ACC112 (cell line): Measurements from ENCODE around the gene CLEC4D.
"Not testable (repeated sequence)": the region's sequence is repeated elsewhere in the genome, so short reads cannot be mapped to it uniquely, and the experiment has no call there.

ENCODE experiments used
- H2AFZ ChIP-seq: fragments of 200-600 bp; sonication (generic); one replicate; pipeline ENCODE4 v1.6.0; 2017; ENCODE audit warnings: antibody characterized with exemption, low read length; ENCODE audit not compliant: unreplicated experiment
- H3K27ac ChIP-seq: fragments of 200-600 bp; sonication (generic); 2 replicates; pipeline ENCODE4 v1.5.1; 2014; ENCODE audit warnings: low read depth, mild to moderate bottlenecking, antibody characterized with exemption, low read length, moderate library complexity
- H3K27me3 ChIP-seq: fragments of 200-600 bp; sonication (generic); 2 replicates; pipeline ENCODE4 v1.6.1; 2014; ENCODE audit warnings: mild to moderate bottlenecking, antibody characterized with exemption, low read length, moderate library complexity, mixed read lengths; ENCODE audit not compliant: insufficient read depth
- H3K36me3 ChIP-seq: fragments of 200-600 bp; sonication (generic); 2 replicates; pipeline ENCODE4 v1.6.1; 2016; ENCODE audit warnings: mild to moderate bottlenecking, antibody characterized with exemption, low read length, moderate library complexity, mixed read lengths; ENCODE audit not compliant: insufficient read depth
- H3K4me1 ChIP-seq: fragments of 200-600 bp; sonication (generic); one replicate; pipeline ENCODE4 v1.6.1; 2016; ENCODE audit warnings: low read length, mixed read lengths; ENCODE audit not compliant: insufficient read depth, unreplicated experiment, control insufficient read depth
- H3K4me3 ChIP-seq: fragments of 200-600 bp; sonication (generic); 2 replicates; pipeline ENCODE4 v1.5.1; 2014; ENCODE audit warnings: mild to moderate bottlenecking, low read depth, low read length
- H3K79me2 ChIP-seq: fragments of 200-600 bp; sonication (generic); one replicate; pipeline ENCODE4 v1.6.0; 2016; ENCODE audit warnings: low read length; ENCODE audit not compliant: control insufficient read depth, unreplicated experiment, insufficient read depth

The CLEC4D gene

GRCh38 chr12:8556531-8557097, 43.3 kb downstream of the CLEC4D start:
- Histone ChIP-seq H3K27me3 (peaks cover 6% of the 10 kb centered on the region; the same call in 1 of the 2 replicates), H3K36me3 (no peaks in the 10 kb centered on the region), H3K4me1 (no peaks in the 10 kb centered on the region), H2AFZ (no peak overlapping the region), H3K4me3 (no peak overlapping the region), H3K79me2 (no peaks in the 10 kb centered on the region), H3K27ac (no peak overlapping the region)

- Histone ChIP-seq H3K4me3 (no peak overlapping the region), H2AFZ (no peak overlapping the region), H3K36me3 (no peaks in the 10 kb centered on the region), H3K27ac (no peak overlapping the region), H3K79me2 (no peaks in the 10 kb centered on the region), H3K4me1 (no peaks in the 10 kb centered on the region), H3K27me3 (no peaks in the 10 kb centered on the region)
Observed at GRCh38 chr12:8559676-8560075, 46.4 kb downstream of the CLEC4D start.

GRCh38 chr12:8561011-8561410, 47.7 kb downstream of the CLEC4D start:
- no peaks in the 10 kb centered on the region for H3K27me3 ChIP-seq
- no peak overlapping the region for H2AFZ ChIP-seq
- H3K4me3 ChIP-seq, result no peak overlapping the region
- H3K4me1 ChIP-seq, result no peaks in the 10 kb centered on the region
- no peaks in the 10 kb centered on the region for H3K79me2 ChIP-seq
- H3K36me3 ChIP-seq, result no peaks in the 10 kb centered on the region
- H3K27ac ChIP-seq, result no peak overlapping the region

GRCh38 chr12:8562310-8562709, 49.0 kb downstream of the CLEC4D start:
- Histone ChIP-seq H3K4me1 (no peaks in the 10 kb centered on the region), H3K27ac (no peak overlapping the region), H3K79me2 (no peaks in the 10 kb centered on the region), H3K27me3 (no peaks in the 10 kb centered on the region), H2AFZ (no peak overlapping the region), H3K36me3 (no peaks in the 10 kb centered on the region), H3K4me3 (no peak overlapping the region)

GRCh38 chr12:8563356-8563755, 50.1 kb downstream of the CLEC4D start:
- H3K4me3 ChIP-seq, result no peak overlapping the region
- no peaks in the 10 kb centered on the region for H3K27me3 ChIP-seq
- no peaks in the 10 kb centered on the region for H3K36me3 ChIP-seq
- no peaks in the 10 kb centered on the region for H3K4me1 ChIP-seq
- H2AFZ ChIP-seq, result no peak overlapping the region
- no peak overlapping the region for H3K27ac ChIP-seq
- no peaks in the 10 kb centered on the region for H3K79me2 ChIP-seq

GRCh38 chr12:8564656-8565055, 51.4 kb downstream of the CLEC4D start:
- Histone ChIP-seq H3K27ac (no peak overlapping the region), H3K4me1 (no peaks in the 10 kb centered on the region), H3K79me2 (no peaks in the 10 kb centered on the region), H2AFZ (no peak overlapping the region), H3K36me3 (no peaks in the 10 kb centered on the region), H3K27me3 (no peaks in the 10 kb centered on the region), H3K4me3 (no peak overlapping the region)

- not testable (repeated sequence) for H3K27ac ChIP-seq
Observed at GRCh38 chr12:8566052-8566451, 52.7 kb downstream of the CLEC4D start.

GRCh38 chr12:8566525-8566924, 53.2 kb downstream of the CLEC4D start:
- Histone ChIP-seq H3K27me3 (no peaks in the 10 kb centered on the region), H3K4me1 (no peaks in the 10 kb centered on the region), H3K4me3 (no peak overlapping the region), H3K79me2 (no peaks in the 10 kb centered on the region), H3K27ac (no peak overlapping the region), H3K36me3 (no peaks in the 10 kb centered on the region), H2AFZ (no peak overlapping the region)

More at GRCh38 chr12:8566052-8566451, 52.7 kb downstream of the CLEC4D start:
- H3K27me3 ChIP-seq, H2AFZ ChIP-seq, H3K36me3 ChIP-seq, H3K4me3 ChIP-seq, H3K4me1 ChIP-seq, H3K79me2 ChIP-seq: not testable (repeated sequence)
